ENCODE data around the gene NFKBIA.

NFKBIA gene

DNA sequence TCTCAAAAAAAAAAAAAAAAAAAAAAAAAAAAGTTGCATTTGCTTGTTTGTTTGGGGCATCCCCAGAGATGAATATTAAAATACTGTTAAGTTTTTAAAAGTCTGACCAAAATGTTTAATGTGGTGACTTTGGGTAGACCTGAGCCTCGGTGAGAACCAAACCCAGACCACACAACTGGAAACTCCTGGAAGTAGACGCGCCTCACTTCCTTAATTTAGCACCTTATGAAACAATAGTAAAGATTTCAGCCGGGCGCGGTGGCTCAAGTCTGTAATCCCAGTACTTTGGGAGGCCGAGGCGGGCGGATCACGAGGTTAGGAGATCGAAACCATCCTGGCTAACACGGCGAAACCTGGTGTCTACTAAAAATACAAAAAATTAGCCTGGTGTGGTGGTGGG lies 9.3 kb downstream of the NFKBIA start:
- Histone ChIP-seq H3K4me1 (ENCODE audit: low read depth, poor library complexity, severe bottlenecking) (no peaks in the 10 kb centered on the region), H3K36me3 (ENCODE audit: insufficient read depth) (no peaks in the 10 kb centered on the region), H2AFZ (ENCODE audit: low read depth) (no peak overlapping the region), H3K9ac (no peak overlapping the region), H3K4me3 (IDR thresholded peaks at IDR 0.05; ENCODE audit: insufficient read depth, low read depth, low read length) (no peak overlapping the region), H3K27me3 (ENCODE audit: insufficient read depth, low read depth) (no peaks in the 10 kb centered on the region), H3K4me2 (no peak overlapping the region), H4K20me1 (ENCODE audit: insufficient read depth) (no peaks in the 10 kb centered on the region), H3K27ac (no peak overlapping the region), H3K79me2 (ENCODE audit: insufficient read depth, low read depth) (no peaks in the 10 kb centered on the region)
- TF ChIP-seq, protein P1, sequence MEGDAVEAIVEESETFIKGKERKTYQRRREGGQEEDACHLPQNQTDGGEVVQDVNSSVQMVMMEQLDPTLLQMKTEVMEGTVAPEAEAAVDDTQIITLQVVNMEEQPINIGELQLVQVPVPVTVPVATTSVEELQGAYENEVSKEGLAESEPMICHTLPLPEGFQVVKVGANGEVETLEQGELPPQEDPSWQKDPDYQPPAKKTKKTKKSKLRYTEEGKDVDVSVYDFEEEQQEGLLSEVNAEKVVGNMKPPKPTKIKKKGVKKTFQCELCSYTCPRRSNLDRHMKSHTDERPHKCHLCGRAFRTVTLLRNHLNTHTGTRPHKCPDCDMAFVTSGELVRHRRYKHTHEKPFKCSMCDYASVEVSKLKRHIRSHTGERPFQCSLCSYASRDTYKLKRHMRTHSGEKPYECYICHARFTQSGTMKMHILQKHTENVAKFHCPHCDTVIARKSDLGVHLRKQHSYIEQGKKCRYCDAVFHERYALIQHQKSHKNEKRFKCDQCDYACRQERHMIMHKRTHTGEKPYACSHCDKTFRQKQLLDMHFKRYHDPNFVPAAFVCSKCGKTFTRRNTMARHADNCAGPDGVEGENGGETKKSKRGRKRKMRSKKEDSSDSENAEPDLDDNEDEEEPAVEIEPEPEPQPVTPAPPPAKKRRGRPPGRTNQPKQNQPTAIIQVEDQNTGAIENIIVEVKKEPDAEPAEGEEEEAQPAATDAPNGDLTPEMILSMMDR (conservative IDR thresholded peaks at IDR 0.05; ENCODE audit: low read depth, low read length) = no peak

DNA sequence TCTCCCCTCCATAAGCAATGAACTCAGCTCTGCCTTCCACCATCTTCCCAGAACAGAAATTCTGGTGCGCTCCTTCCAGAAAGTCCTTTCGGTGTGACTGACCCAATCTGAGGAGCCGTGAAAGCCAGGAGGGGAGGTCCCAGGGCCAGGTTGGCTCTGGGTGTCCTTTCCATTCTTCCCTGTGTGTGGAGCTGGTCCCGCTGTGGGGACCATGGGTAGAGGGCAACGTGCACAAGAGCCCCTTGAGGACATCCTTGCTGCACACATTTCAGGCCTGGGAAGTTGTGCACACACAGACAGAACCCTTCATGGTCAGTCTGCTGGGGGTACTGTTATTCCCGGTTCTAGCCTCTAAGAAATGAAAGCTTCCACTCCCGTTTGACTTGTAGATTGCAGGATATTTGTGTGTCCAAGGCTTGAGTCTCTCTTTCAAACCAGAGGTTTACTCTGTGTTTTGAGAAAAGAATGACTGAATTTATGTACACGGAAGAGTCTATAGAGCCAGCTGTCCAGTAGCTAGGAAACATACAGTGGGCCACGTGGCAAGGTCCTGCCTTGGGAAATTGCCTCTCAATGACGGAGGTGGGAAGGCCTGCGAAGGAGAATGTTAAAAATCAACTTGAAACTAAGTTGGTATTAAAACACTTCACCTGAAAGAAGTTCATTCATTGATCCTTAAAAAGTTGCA lies 10.1 kb downstream of the NFKBIA start:
- H3K27me3 ChIP-seq (ENCODE audit: insufficient read depth, low read depth) = no peaks in the 10 kb centered on the region
- TF ChIP-seq, protein P1 (conservative IDR thresholded peaks at IDR 0.05; ENCODE audit: low read depth, low read length) = no peak
- no peaks in the 10 kb centered on the region for H3K4me1 ChIP-seq (ENCODE audit: low read depth, poor library complexity, severe bottlenecking)
- no peak overlapping the region for H2AFZ ChIP-seq (ENCODE audit: low read depth)
- no peak overlapping the region for H3K4me3 ChIP-seq (IDR thresholded peaks at IDR 0.05; ENCODE audit: insufficient read depth, low read depth, low read length)
- H3K79me2 ChIP-seq (ENCODE audit: insufficient read depth, low read depth) = no peaks in the 10 kb centered on the region
- H4K20me1 ChIP-seq (ENCODE audit: insufficient read depth) = no peaks in the 10 kb centered on the region
- H3K4me2 ChIP-seq = no peak overlapping the region
- no peak overlapping the region for H3K9ac ChIP-seq
- H3K27ac ChIP-seq = no peak overlapping the region
- no peaks in the 10 kb centered on the region for H3K36me3 ChIP-seq (ENCODE audit: insufficient read depth)

DNA sequence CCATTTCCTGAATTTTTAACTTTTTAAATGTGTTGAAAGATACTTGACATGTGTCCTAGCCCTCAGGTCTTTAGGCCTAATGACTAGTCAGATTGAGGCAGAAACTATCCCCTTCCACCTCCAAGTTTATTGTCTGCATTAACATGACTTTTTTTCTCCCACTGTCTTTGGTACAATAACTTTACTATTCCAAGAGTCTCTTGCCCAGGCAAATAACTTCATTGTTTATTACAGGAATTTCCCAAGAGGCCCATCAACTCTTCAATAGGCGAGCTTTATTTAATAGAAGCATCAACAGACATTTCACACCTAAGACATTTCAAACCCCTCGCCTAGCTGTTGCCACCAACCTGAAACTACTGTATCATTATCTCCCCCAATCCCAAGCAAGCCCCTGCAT lies 10.7 kb downstream of the NFKBIA start:
- no peaks in the 10 kb centered on the region for H3K4me1 ChIP-seq (ENCODE audit: low read depth, poor library complexity, severe bottlenecking)
- no peaks in the 10 kb centered on the region for H3K36me3 ChIP-seq (ENCODE audit: insufficient read depth)
- no peak overlapping the region for H3K4me2 ChIP-seq
- no peak overlapping the region for H3K4me3 ChIP-seq (IDR thresholded peaks at IDR 0.05; ENCODE audit: insufficient read depth, low read depth, low read length)
- H3K79me2 ChIP-seq (ENCODE audit: insufficient read depth, low read depth) = no peaks in the 10 kb centered on the region
- TF ChIP-seq, protein P1 (conservative IDR thresholded peaks at IDR 0.05; ENCODE audit: low read depth, low read length) = no peak
- H3K9ac ChIP-seq = no peak overlapping the region
- no peaks in the 10 kb centered on the region for H4K20me1 ChIP-seq (ENCODE audit: insufficient read depth)
- H3K27me3 ChIP-seq (ENCODE audit: insufficient read depth, low read depth) = no peaks in the 10 kb centered on the region
- H3K27ac ChIP-seq = no peak overlapping the region
- no peak overlapping the region for H2AFZ ChIP-seq (ENCODE audit: low read depth)

DNA sequence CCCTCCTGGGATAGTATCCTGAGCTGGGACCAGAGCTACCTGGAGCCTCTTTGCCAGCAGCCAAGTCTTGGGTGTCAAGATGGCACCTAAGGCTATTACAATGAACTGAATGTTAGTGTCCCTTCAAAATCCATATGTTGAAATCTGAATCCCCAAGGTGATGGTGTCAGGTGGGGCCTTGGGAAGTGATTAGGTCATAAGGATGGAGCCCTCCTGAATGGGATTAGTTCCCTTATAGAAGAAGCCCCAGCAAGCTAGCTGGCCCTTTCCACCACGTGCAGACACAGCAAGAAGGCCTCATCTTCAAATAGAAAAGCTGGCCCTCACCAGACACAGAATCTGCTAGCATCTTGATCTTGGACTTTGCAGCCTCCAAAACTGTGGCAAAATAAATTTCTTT lies 12.4 kb downstream of the NFKBIA start:
- Histone ChIP-seq H3K36me3 (ENCODE audit: insufficient read depth) (no peaks in the 10 kb centered on the region), H3K9ac (no peak overlapping the region), H3K79me2 (ENCODE audit: insufficient read depth, low read depth) (no peaks in the 10 kb centered on the region), H3K4me2 (no peak overlapping the region), H3K4me1 (ENCODE audit: low read depth, poor library complexity, severe bottlenecking) (no peaks in the 10 kb centered on the region), H3K4me3 (IDR thresholded peaks at IDR 0.05; ENCODE audit: insufficient read depth, low read depth, low read length) (no peak overlapping the region), H3K27me3 (ENCODE audit: insufficient read depth, low read depth) (no peaks in the 10 kb centered on the region), H2AFZ (ENCODE audit: low read depth) (no peak overlapping the region), H3K27ac (no peak overlapping the region), H4K20me1 (ENCODE audit: insufficient read depth) (no peaks in the 10 kb centered on the region)
- TF ChIP-seq, protein P1 (conservative IDR thresholded peaks at IDR 0.05; ENCODE audit: low read depth, low read length) = no peak

Measured in KMS-11 (cell line).